Keratinocyte (primary cell): Measurements from ENCODE around the gene JAK3. TPM values are rescaled to one million over a fixed set of nuclear protein-coding genes. Genes with fewer than 3 reads are reported as not detected.
A peak's percentile ranks its signal among the peaks of the same experiment; 100 is the strongest.

Experiments
- DNase-seq: peaks from one replicate; pipeline ENCODE4 v3.0.0-alpha.2; 2011; ENCODE audit warnings: low read depth, missing footprints, low spot score
- FAIRE-seq: peaks from 2 replicates; lab custom pipeline; 2011; peaks lifted over from hg19 to GRCh38; lab: Jason Lieb, UNC
- H2AFZ ChIP-seq: 2 replicates; pipeline ENCODE4 v1.6.0; 2012; ENCODE audit warnings: low read length, control low read depth, inconsistent platforms; ENCODE audit not compliant: control insufficient read depth
- H3K27ac ChIP-seq: 2 replicates; pipeline ENCODE4 v1.5.1; 2011; ENCODE audit warnings: low read length; ENCODE audit not compliant: control insufficient read depth, insufficient read depth
- H3K27me3 ChIP-seq: 3 replicates; pipeline ENCODE4 v1.6.0; 2011; ENCODE audit warnings: low read length; ENCODE audit not compliant: control insufficient read depth, insufficient read depth; ENCODE audit errors: extremely low read depth
- H3K36me3 ChIP-seq, 2 experiments: 2 replicates in 1 of 2; 3 replicates in 1 of 2; pipeline ENCODE4 v1.5.1; 2011; ENCODE audit warnings: low read length in 2 of 2, mild to moderate bottlenecking in 1 of 2; ENCODE audit not compliant: control insufficient read depth in 2 of 2, insufficient read depth in 2 of 2; ENCODE audit errors: extremely low read depth in 1 of 2
- H3K4me1 ChIP-seq: 3 replicates; pipeline ENCODE4 v1.5.1; 2011; ENCODE audit warnings: low read length; ENCODE audit not compliant: control insufficient read depth, insufficient read depth; ENCODE audit errors: extremely low read depth
- H3K4me2 ChIP-seq: 3 replicates; pipeline ENCODE4 v1.6.0; 2011; ENCODE audit warnings: low read depth, low read length; ENCODE audit not compliant: control insufficient read depth, insufficient read depth; ENCODE audit errors: extremely low read depth
- H3K4me3 ChIP-seq, 3 experiments: fragments of 200-600 bp in 1 of 3; sonication (generic) in 1 of 3; 2 replicates in 2 of 3; 3 replicates in 1 of 3; pipeline ENCODE4 v1.5.1; 2011 to 2016; ENCODE audit warnings: low read length in 3 of 3, mild to moderate bottlenecking in 3 of 3, control low read depth in 2 of 3, inconsistent platforms in 1 of 3, low read depth in 1 of 3, mixed read lengths in 1 of 3, mixed run types in 1 of 3, moderate library complexity in 1 of 3; ENCODE audit not compliant: control insufficient read depth in 2 of 3, insufficient read depth in 2 of 3; ENCODE audit errors: extremely low read depth in 1 of 3
- H3K79me2 ChIP-seq: 2 replicates; pipeline ENCODE4 v1.6.0; 2012; ENCODE audit warnings: low read length; ENCODE audit not compliant: control insufficient read depth, insufficient read depth
- H3K9ac ChIP-seq: 3 replicates; pipeline ENCODE4 v1.6.0; 2011; ENCODE audit warnings: low read length; ENCODE audit not compliant: control insufficient read depth, insufficient read depth; ENCODE audit errors: extremely low read depth
- H3K9me1 ChIP-seq: 3 replicates; pipeline ENCODE4 v1.6.0; 2011; ENCODE audit warnings: low read length; ENCODE audit not compliant: control insufficient read depth, insufficient read depth; ENCODE audit errors: extremely low read depth
- H3K9me3 ChIP-seq: 2 replicates; pipeline ENCODE4 v1.5.1; 2012; ENCODE audit warnings: low read depth, low read length; ENCODE audit not compliant: control insufficient read depth
- H4K20me1 ChIP-seq: 3 replicates; pipeline ENCODE4 v1.6.0; 2011; ENCODE audit warnings: low read length; ENCODE audit not compliant: control insufficient read depth, insufficient read depth; ENCODE audit errors: extremely low read depth
- CTCF ChIP-seq, 3 experiments: IDR thresholded peaks in 1 of 3; conservative IDR thresholded peaks in 1 of 3; optimal IDR thresholded peaks in 1 of 3; 2 replicates in 2 of 3; 3 replicates in 1 of 3; pipeline versions ENCODE3 to v1.5.1; 2011; ENCODE audit warnings: low read length in 3 of 3, mild to moderate bottlenecking in 3 of 3, moderate library complexity in 2 of 3, control low read depth in 1 of 3, inconsistent platforms in 1 of 3; ENCODE audit not compliant: insufficient read depth in 2 of 3; ENCODE audit errors: extremely low read depth in 1 of 3
- EZH2 ChIP-seq: IDR thresholded peaks from one replicate; pipeline ENCODE4 v1.6.1; 2012; ENCODE audit warnings: inconsistent platforms, mild to moderate bottlenecking, low read length, moderate library complexity
- dilution Hi-C: fragments of 300-500 bp; cut with MboI; formaldehyde crosslinking; loops from one replicate; pipeline ENCODE4 v1.7.0; 2020; ENCODE audit warnings: low sequenced_read_pairs; ENCODE audit not compliant: extremely low pct_ligation_motif_present
- polyA plus RNA-seq, 5 experiments: library from polyadenylated mRNA; depleted of rRNA in 3 of 5; stranded (reverse) in 3 of 5; stranded (forward) in 1 of 5; unstranded in 1 of 5; fragments of >200 nt; gene quantifications; 1 replicate in 1 of 5; 2 replicates in 3 of 5; 3 replicates in 1 of 5; pipeline versions ENCODE4 v1.2.1 to v1.2.3, GENCODE V29; 2011 to 2012; ENCODE audit warnings: missing spikeins in 2 of 5, low read depth in 1 of 5, low replicate concordance in 1 of 5

The JAK3 gene
- polyA plus RNA-seq, 1 donor (not counting 4 experiments of a cell fraction or from before 2014, with no cell fraction given): 0.37 TPM

- Histone ChIP-seq H3K4me1 (no peaks in the 10 kb centered on the region), H3K27me3 (peaks cover 42% of the 10 kb centered on the region), H3K9me3 (no peaks in the 10 kb centered on the region), H3K9me1 (no peaks in the 10 kb centered on the region), H3K27ac (no peak overlapping the region), H3K36me3 (no peaks in the 10 kb centered on the region), H2AFZ (peak overlapping the region; percentile 54), H3K4me2 (peak overlapping the region; percentile 58), H3K79me2 (no peaks in the 10 kb centered on the region), H3K9ac (no peak overlapping the region), H4K20me1 (no peaks in the 10 kb centered on the region), H3K4me3 (peak overlapping the region; percentile 9 to 38 (median 34))
- dilution Hi-C loops: no loop called here
- TF ChIP-seq CTCF (optimal IDR thresholded peaks at IDR 0.05 in 1 of 3, IDR thresholded peaks at IDR 0.05 in 1 of 3, conservative IDR thresholded peaks at IDR 0.05 in 1 of 3; ENCODE audit: extremely low read depth in 1 of 3, insufficient read depth in 2 of 3, low read length in 3 of 3) (no peak), EZH2 (peak; percentile 18)
- FAIRE-seq (no peak), DNase-seq (no peak)
Measured at GRCh38 chr19:17873786-17874757, 26.3 kb upstream of the JAK3 start.

DNA sequence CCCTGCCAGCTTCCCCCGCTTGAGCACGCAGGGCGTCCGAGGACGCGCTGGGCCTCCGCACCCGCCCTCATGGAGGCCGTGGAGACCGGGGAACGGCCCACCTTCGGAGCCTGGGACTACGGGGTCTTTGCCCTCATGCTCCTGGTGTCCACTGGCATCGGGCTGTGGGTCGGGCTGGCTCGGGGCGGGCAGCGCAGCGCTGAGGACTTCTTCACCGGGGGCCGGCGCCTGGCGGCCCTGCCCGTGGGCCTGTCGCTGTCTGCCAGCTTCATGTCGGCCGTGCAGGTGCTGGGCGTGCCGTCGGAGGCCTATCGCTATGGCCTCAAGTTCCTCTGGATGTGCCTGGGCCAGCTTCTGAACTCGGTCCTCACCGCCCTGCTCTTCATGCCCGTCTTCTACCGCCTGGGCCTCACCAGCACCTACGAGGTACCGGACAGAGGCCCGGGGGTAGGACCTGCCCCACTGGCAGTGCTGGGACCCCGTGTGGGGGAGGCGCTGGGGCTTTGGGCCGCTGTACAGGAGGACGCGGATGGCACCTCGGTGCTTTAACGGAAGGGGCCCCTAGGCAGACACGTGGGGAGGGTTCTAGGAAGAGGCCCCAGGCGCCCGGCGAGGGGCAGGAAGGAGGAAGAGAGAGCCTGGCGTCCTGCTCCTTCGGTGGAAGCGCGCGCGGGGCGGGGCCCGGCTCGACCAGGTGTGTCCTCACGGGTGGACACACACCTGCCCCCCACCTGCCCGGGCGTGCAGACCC lies 24.6 kb upstream of the JAK3 start:
- Histone ChIP-seq H3K9me1 (no peaks in the 10 kb centered on the region), H3K4me2 (no peak overlapping the region), H3K9me3 (no peaks in the 10 kb centered on the region), H3K4me1 (no peaks in the 10 kb centered on the region), H3K79me2 (no peaks in the 10 kb centered on the region), H3K9ac (no peak overlapping the region), H3K27ac (no peak overlapping the region), H3K36me3 (no peaks in the 10 kb centered on the region), H4K20me1 (no peaks in the 10 kb centered on the region), H2AFZ (no peak overlapping the region), H3K4me3 (no peak overlapping the region), H3K27me3 (peaks cover 42% of the 10 kb centered on the region)
- FAIRE-seq (no peak), DNase-seq (no peak)
- TF ChIP-seq CTCF (optimal IDR thresholded peaks at IDR 0.05 in 1 of 3, IDR thresholded peaks at IDR 0.05 in 1 of 3, conservative IDR thresholded peaks at IDR 0.05 in 1 of 3; ENCODE audit: extremely low read depth in 1 of 3, insufficient read depth in 2 of 3, low read length in 3 of 3) (no peak), EZH2 (peak; percentile 80)
- dilution Hi-C loops: no loop called here
